Epithelial cell of alveolus of lung (primary cell): ENCODE results near the gene FILIP1L. TPM values are rescaled to one million over a fixed set of nuclear protein-coding genes. Genes with fewer than 3 reads are reported as not detected.

Experiments used
- total RNA-seq: library from RNA; depleted of rRNA; stranded (reverse); fragments of >200 nt; gene quantifications from 2 replicates; pipeline ENCODE4 v1.2.1, GENCODE V29; 2015

The FILIP1L gene
- total RNA-seq = 12.6 and 42.7 TPM in 2 replicates

DNA sequence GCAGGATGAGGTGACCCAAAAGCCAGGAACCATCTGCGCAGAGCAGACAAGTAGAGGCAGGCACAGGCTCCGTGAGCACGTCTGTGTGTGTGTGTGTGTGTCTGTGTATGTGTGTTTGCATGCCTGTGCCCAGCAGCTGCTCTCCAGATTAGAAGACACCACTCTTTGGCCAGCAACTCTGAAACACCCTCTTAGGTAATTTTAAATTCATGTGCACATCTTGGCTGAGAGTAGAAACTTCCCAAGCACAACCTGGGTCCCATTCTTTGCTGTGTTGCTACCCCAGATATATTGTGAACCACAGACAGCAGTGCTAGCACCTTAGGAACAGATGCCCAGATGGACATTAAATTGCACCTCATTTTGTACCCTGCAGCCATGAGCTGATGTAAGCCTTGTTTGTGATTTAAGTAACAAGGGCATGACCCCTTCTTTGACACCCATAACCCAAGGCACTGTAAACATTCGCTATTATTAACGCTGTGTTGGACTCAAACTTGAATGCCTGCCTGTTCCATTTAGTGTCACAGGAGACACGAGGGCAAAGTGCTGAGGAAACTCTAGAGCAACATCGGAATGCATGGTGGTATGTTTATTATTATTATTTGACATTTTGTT, at the start of gene FILIP1L:
Gene FILIP1L, minus strand, starts transcription at position 89 of the 618 bp plus-strand sequence.

GRCh38 chr3:99817437-99818240, 296.7 kb downstream of the FILIP1L start, which contains the start of gene CMSS1:
Gene CMSS1 (plus strand): TSS chr3:99817862.

Other genes starting within 250 kb of the FILIP1L start
- gene TBC1D23, start 146.5 kb upstream of the FILIP1L start, total RNA-seq = 26.2 and 35.8 TPM in 2 replicates
- gene NIT2, start 220.3 kb upstream of the FILIP1L start, total RNA-seq = 13.3 and 19.1 TPM in 2 replicates